Neural crest cell (in vitro differentiated cells): ENCODE measurements around the gene PAOX. TPM values are rescaled to one million over a fixed set of nuclear protein-coding genes. Genes with fewer than 3 reads are reported as not detected.
"Not testable (repeated sequence)": the region's sequence is repeated elsewhere in the genome, so short reads cannot be mapped to it uniquely, and the experiment has no call there.

Experiments
- DNase-seq: peaks from one replicate; pipeline ENCODE4 v3.0.0; 2021; ENCODE audit warnings: low read depth, mixed read lengths, low spot score
- H3K27ac Mint-ChIP-seq: one replicate; pipeline ENCODE4 v1.8.0; 2021; ENCODE audit warnings: mild to moderate bottlenecking, mixed read lengths; ENCODE audit not compliant: unreplicated experiment
- H3K27me3 Mint-ChIP-seq: 2 replicates; pipeline ENCODE4 v1.8.0; 2021; ENCODE audit warnings: low read depth, mild to moderate bottlenecking, mixed read lengths
- H3K36me3 Mint-ChIP-seq: 2 replicates; pipeline ENCODE4 v1.8.0; 2021; ENCODE audit warnings: low read depth, mild to moderate bottlenecking, mixed read lengths
- H3K4me1 Mint-ChIP-seq: 2 replicates; pipeline ENCODE4 v1.8.0; 2021; ENCODE audit warnings: mixed read lengths
- H3K4me3 Mint-ChIP-seq: one replicate; pipeline ENCODE4 v1.8.0; 2021; ENCODE audit warnings: mild to moderate bottlenecking, mixed read lengths
- H3K9me3 Mint-ChIP-seq: 2 replicates; pipeline ENCODE4 v1.8.0; 2021; ENCODE audit warnings: mixed read lengths
- total RNA-seq: library from RNA; stranded (reverse); gene quantifications from 2 replicates; pipeline ENCODE4 v1.2.1, GENCODE V29; 2021
- TF ChIP-seq, protein P1 (sequence below): fragments of 200-600 bp; sonication (generic); conservative IDR thresholded peaks from 2 replicates; pipeline ENCODE4 v1.5.0; 2021; ENCODE audit warnings: antibody characterized with exemption, mild to moderate bottlenecking

Gene PAOX
- total RNA-seq, 1 donor from 2014 or later: 9.7 TPM

DNA sequence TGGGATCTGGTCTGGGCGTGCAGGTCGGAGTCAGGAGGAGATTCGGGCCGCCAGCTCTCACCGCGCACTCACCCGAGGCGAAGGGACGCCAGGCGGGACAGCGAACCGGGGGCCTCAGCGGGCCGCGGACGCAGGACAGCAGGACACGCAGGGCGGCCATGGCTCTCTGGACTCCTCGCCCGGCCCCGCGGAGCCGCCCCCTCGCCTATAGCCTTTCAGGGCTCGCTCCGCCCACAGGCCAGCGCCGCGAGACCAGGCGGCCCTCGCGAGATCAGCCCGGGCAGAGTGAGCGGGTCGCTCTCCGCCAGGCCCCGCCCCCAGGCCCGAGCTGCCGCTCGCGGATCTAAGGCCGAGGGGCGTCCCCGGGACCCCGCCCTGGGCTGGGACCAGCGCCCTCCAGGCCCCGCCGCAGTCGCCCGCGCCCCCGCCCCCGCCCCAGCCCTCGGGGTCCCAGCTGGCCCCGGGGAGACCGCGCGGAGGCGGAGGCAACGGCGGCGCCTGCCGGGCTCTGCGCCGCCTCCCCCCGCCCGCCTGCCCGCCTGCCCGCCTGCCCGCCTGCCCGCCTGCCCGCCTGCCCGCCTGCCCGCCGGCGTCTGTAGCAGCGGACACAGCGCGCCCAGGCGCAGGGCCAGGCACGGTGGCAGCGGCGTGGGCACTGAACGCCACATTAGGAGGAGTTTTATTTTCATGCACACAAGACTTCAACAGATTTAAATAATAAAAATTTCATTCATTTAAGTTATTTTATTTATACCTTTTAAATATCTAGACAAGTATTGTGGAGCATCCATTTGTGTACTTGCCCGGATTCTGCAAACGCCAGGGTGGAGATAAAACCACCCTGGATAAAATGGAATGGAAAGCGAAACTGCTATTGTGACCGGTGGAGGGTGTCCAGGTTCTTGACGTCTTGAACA is 5.6 kb upstream of the PAOX start, which contains the start of gene ECHS1:
ECHS1 (minus strand) TSS at position 181 of the 917 bp plus-strand sequence; CDS start at position 160, 21 bp downstream.
- no peaks in the 10 kb centered on the region for H3K36me3 Mint-ChIP-seq
- no peaks in the 10 kb centered on the region for H3K9me3 Mint-ChIP-seq
- peaks cover 28% of the 10 kb centered on the region for H3K4me1 Mint-ChIP-seq
- H3K27me3 Mint-ChIP-seq: peaks cover 4% of the 10 kb centered on the region
- H3K4me3 Mint-ChIP-seq: peak within 1 kb of the TSS; percentile 93
- TF ChIP-seq, protein P1, sequence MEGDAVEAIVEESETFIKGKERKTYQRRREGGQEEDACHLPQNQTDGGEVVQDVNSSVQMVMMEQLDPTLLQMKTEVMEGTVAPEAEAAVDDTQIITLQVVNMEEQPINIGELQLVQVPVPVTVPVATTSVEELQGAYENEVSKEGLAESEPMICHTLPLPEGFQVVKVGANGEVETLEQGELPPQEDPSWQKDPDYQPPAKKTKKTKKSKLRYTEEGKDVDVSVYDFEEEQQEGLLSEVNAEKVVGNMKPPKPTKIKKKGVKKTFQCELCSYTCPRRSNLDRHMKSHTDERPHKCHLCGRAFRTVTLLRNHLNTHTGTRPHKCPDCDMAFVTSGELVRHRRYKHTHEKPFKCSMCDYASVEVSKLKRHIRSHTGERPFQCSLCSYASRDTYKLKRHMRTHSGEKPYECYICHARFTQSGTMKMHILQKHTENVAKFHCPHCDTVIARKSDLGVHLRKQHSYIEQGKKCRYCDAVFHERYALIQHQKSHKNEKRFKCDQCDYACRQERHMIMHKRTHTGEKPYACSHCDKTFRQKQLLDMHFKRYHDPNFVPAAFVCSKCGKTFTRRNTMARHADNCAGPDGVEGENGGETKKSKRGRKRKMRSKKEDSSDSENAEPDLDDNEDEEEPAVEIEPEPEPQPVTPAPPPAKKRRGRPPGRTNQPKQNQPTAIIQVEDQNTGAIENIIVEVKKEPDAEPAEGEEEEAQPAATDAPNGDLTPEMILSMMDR: no peak
- peak within 1 kb of the TSS; percentile 62 for H3K27ac Mint-ChIP-seq
- DNase-seq: peak; percentile 95

- TF ChIP-seq, protein P1: no peak
- Mint-ChIP-seq H3K4me3 (peak overlapping the region; percentile 64), H3K36me3 (no peaks in the 10 kb centered on the region), H3K27me3 (peaks cover 4% of the 10 kb centered on the region), H3K9me3 (no peaks in the 10 kb centered on the region), H3K27ac (no peak overlapping the region), H3K4me1 (peaks cover 28% of the 10 kb centered on the region)
- no peak for DNase-seq
These were observed 3.5 kb upstream of the PAOX start for GRCh38 chr10:133375357-133376115.

DNA sequence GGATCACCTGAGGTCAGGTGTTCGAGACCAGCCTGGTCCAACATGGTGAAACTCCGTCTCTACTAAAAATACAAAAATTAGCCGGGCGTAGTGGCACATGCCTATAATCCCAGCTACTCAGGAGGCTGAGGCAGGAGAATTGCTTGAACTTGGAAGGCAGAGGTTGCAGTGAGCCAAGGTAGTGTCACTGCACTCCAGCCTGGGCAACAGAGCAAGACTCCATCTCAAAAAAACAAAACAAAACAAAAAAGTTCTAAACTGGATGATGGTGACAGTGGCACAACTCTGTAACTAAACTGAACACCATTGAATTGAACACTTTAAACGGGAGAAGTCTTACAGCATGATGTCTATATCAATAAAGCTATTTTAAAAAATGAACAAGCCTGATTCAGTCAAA is 2.9 kb upstream of the PAOX start:
- H3K4me3 Mint-ChIP-seq: peak overlapping the region; percentile 78
- H3K27ac Mint-ChIP-seq: not testable (repeated sequence)

DNA sequence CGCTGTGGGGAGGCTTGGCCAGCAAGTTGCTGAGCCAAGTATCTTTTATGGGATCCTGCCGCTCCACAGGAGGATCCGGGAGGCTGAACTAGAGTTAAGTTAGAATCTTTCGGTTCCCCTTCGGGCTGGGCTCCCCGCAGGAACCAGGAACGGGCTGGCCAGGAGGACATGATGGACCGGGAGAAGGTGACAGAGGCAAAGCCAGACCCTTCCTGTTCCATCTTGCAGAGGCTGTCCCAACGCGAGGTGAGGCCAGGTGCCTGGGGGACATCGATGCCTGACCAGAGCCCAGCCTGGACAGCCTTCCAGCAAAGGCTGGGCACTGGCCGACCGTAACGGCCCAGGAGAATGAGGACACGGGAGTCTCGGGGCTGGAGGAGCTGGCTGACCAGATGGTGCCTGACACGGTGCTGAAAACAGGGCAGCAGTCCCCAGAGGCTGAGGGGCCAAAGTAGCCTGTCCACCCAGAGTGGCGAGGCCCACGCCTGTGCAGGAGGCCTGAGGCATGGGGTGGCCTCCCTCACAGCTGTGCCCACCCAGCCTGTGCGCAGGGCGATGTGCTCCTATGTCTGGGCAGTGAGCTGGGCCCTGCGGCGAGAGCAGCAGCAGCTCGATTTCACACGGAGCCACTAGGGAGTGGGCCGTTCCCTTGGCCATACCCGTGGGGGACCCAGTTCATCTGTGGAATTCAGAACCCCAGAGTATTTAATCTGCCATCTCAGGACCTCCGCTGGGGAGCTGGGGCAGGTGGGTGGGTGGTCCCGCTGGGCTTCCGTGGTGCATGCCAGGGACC is 1.8 kb upstream of the PAOX start:
- peak overlapping the region; percentile 72 for H3K4me3 Mint-ChIP-seq
- H3K4me1 Mint-ChIP-seq: peaks cover 31% of the 10 kb centered on the region
- DNase-seq: no peak
- peaks cover 4% of the 10 kb centered on the region for H3K27me3 Mint-ChIP-seq
- H3K36me3 Mint-ChIP-seq: no peaks in the 10 kb centered on the region
- no peak overlapping the region for H3K27ac Mint-ChIP-seq
- TF ChIP-seq, protein P1: no peak
- H3K9me3 Mint-ChIP-seq: no peaks in the 10 kb centered on the region

More for the DNA sequence above, 2.9 kb upstream of the PAOX start:
- peaks cover 28% of the 10 kb centered on the region for H3K4me1 Mint-ChIP-seq
- DNase-seq, H3K9me3 Mint-ChIP-seq, H3K36me3 Mint-ChIP-seq, H3K27me3 Mint-ChIP-seq: not testable (repeated sequence)

GRCh38 chr10:133377818-133378250 is 1.2 kb upstream of the PAOX start:
- Mint-ChIP-seq H3K36me3 (no peaks in the 10 kb centered on the region), H3K4me3 (peak overlapping the region; percentile 85), H3K9me3 (no peaks in the 10 kb centered on the region), H3K27ac (no peak overlapping the region), H3K27me3 (peaks cover 4% of the 10 kb centered on the region), H3K4me1 (peaks cover 31% of the 10 kb centered on the region)
- TF ChIP-seq, protein P1: no peak
- DNase-seq: no peak
